Left cardiac atrium (tissue), 4 donors: Measurements from ENCODE around the gene ZRANB1. TPM values are rescaled to one million over a fixed set of nuclear protein-coding genes. Genes with fewer than 3 reads are reported as not detected.
"Not testable (repeated sequence)": the region's sequence is repeated elsewhere in the genome, so short reads cannot be mapped to it uniquely, and the experiment has no call there.

Experiments
- ATAC-seq, 2 donors: fragments of 200-7000 bp; cut with Tn5 transposase; one replicate each; pipeline ENCODE4 v1.9.1; 2020; ENCODE audit warnings: mild to moderate bottlenecking in 2 of 2, moderate library complexity in 2 of 2
- DNase-seq: peaks from one replicate; pipeline ENCODE4 v3.0.0-alpha.2; 2020
- intact Hi-C, 2 donors: fragments of 100-400 bp; cut with DNase I; formaldehyde crosslinking; loops; one replicate each; pipeline versions ENCODE4 v1.14.1 to v1.15.1; 2022 to 2023
- total RNA-seq, 2 donors: library from RNA; stranded (reverse); fragmentation: NEBNext Ultra II Directional; extraction: Animal tissue kit (Norgen Biotek cat#: 25700); gene quantifications; one replicate each; pipeline ENCODE4 v1.2.1, GENCODE V29; 2021
- donor health status: DM: no; HTN: yes; CAD: no.
- donor health status: DM: no; HTN: yes; CAD: no; lungs with severe emphysema.
- donor health status: DM: yes; HTN: yes; CAD: no.
- donor health status: Dilated cardiomyopathy.

ZRANB1 gene
- total RNA-seq, 2 donors from 2014 or later = 22.9 to 25.7 TPM

GRCh38 chr10:124988753-124989152 is 46.8 kb downstream of the ZRANB1 start:
- intact Hi-C loops, ATAC-seq, DNase-seq: not testable (repeated sequence)

- intact Hi-C loops = no loop called here
- peak; percentile 45 for DNase-seq
- no peak for ATAC-seq
Measured at GRCh38 chr10:124989526-124989925, 47.6 kb downstream of the ZRANB1 start.

GRCh38 chr10:124990671-124991625 is 49.0 kb downstream of the ZRANB1 start:
- intact Hi-C loops = loop anchor here (5.0 to 10.0 kb wide), 2 partner anchors 64 to 71 kb away; no protein-coding TSS in a partner anchor
- ATAC-seq = no peak
- peak; percentile 18 for DNase-seq

GRCh38 chr10:124991835-124992234 is 49.9 kb downstream of the ZRANB1 start:
- no peak for ATAC-seq
- intact Hi-C loops = loop anchor here (5.0 to 10.0 kb wide), 2 partner anchors 63 to 70 kb away; no protein-coding TSS in a partner anchor
- no peak for DNase-seq

- intact Hi-C loops = loop anchor here (5.0 to 10.0 kb wide), 2 partner anchors 62 to 70 kb away; no protein-coding TSS in a partner anchor
- ATAC-seq = peak; percentile 61 to 78
- DNase-seq = peak; percentile 80
Measured at GRCh38 chr10:124992462-124993344, 50.8 kb downstream of the ZRANB1 start.

- intact Hi-C loops = loop anchor here (5.0 to 10.0 kb wide), 2 partner anchors 61 to 69 kb away; no protein-coding TSS in a partner anchor
Measured at GRCh38 chr10:124993345-124993708, 51.4 kb downstream of the ZRANB1 start.

GRCh38 chr10:124993736-124994451 is 52.0 kb downstream of the ZRANB1 start:
- DNase-seq = peak; percentile 17
- ATAC-seq = no peak
- intact Hi-C loops = loop anchor here (5.0 to 10.0 kb wide), 2 partner anchors 61 to 68 kb away; no protein-coding TSS in a partner anchor

More at GRCh38 chr10:124993345-124993708, 51.4 kb downstream of the ZRANB1 start:
- no peak for ATAC-seq
- DNase-seq = no peak

- intact Hi-C loops = loop anchor here (5.0 to 10.0 kb wide), 2 partner anchors 60 to 67 kb away; no protein-coding TSS in a partner anchor
Measured at GRCh38 chr10:124994573-124995473, 52.9 kb downstream of the ZRANB1 start.

GRCh38 chr10:124995605-124996004 is 53.7 kb downstream of the ZRANB1 start:
- ATAC-seq (no peak), DNase-seq (no peak)
- intact Hi-C loops = loop anchor here in 1 of 2 donors (10.0 kb wide), 1 partner anchor 59 kb away; no protein-coding TSS in a partner anchor

More at GRCh38 chr10:124994573-124995473, 52.9 kb downstream of the ZRANB1 start:
- DNase-seq = peak; percentile 27
- ATAC-seq = no peak

- intact Hi-C loops = loop anchor here in 1 of 2 donors (10.0 kb wide), 1 partner anchor 59 kb away; no protein-coding TSS in a partner anchor
- DNase-seq = peak; percentile 22
Measured at GRCh38 chr10:124996127-124996853, 54.4 kb downstream of the ZRANB1 start.

GRCh38 chr10:124996854-124997215 is 54.9 kb downstream of the ZRANB1 start:
- ATAC-seq (no peak), DNase-seq (peak; percentile 18)
- intact Hi-C loops = loop anchor here in 1 of 2 donors (10.0 kb wide), 1 partner anchor 58 kb away; no protein-coding TSS in a partner anchor

More at GRCh38 chr10:124996127-124996853, 54.4 kb downstream of the ZRANB1 start:
- ATAC-seq = no peak

GRCh38 chr10:124997306-124997705 is 55.4 kb downstream of the ZRANB1 start:
- intact Hi-C loops = loop anchor here in 1 of 2 donors (10.0 kb wide), 1 partner anchor 57 kb away; no protein-coding TSS in a partner anchor
- ATAC-seq (no peak), DNase-seq (peak; percentile 15)

GRCh38 chr10:124997771-124998623 is 56.1 kb downstream of the ZRANB1 start:
- ATAC-seq (no peak), DNase-seq (peak; percentile 23)
- intact Hi-C loops = loop anchor here in 1 of 2 donors (10.0 kb wide), 1 partner anchor 57 kb away; no protein-coding TSS in a partner anchor

GRCh38 chr10:124998624-124999291 is 56.8 kb downstream of the ZRANB1 start:
- peak in 1 of 2 donors; percentile 4 for ATAC-seq
- peak; percentile 22 for DNase-seq
- intact Hi-C loops = loop anchor here in 1 of 2 donors (10.0 kb wide), 1 partner anchor 56 kb away; no protein-coding TSS in a partner anchor
